ENCODE measurements around the gene UBQLN1.

GRCh38 chr9:83665580-83666200 lies 42.1 kb downstream of the UBQLN1 start:
- no peak for TF ChIP-seq POLR2A (IDR thresholded peaks at IDR 0.05)
- TF ChIP-seq, protein P1, sequence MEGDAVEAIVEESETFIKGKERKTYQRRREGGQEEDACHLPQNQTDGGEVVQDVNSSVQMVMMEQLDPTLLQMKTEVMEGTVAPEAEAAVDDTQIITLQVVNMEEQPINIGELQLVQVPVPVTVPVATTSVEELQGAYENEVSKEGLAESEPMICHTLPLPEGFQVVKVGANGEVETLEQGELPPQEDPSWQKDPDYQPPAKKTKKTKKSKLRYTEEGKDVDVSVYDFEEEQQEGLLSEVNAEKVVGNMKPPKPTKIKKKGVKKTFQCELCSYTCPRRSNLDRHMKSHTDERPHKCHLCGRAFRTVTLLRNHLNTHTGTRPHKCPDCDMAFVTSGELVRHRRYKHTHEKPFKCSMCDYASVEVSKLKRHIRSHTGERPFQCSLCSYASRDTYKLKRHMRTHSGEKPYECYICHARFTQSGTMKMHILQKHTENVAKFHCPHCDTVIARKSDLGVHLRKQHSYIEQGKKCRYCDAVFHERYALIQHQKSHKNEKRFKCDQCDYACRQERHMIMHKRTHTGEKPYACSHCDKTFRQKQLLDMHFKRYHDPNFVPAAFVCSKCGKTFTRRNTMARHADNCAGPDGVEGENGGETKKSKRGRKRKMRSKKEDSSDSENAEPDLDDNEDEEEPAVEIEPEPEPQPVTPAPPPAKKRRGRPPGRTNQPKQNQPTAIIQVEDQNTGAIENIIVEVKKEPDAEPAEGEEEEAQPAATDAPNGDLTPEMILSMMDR (IDR thresholded peaks at IDR 0.05) = no peak
